ENCODE measurements around the gene KSR2. TPM values are rescaled to one million over a fixed set of nuclear protein-coding genes. Genes with fewer than 3 reads are reported as not detected.

The KSR2 gene
- total RNA-seq, 1 experiment from 2014 or later, result 1.3 TPM

- Mint-ChIP-seq H3K9me3 (no peaks in the 10 kb centered on the region), H3K4me3 (no peak overlapping the region), H3K27me3 (ENCODE audit: low read depth) (peaks cover 9% of the 10 kb centered on the region), H3K4me1 (0 out of 4 replicates have a peak, but pooled peaks cover 0 to 2% of the 10 kb centered on the region in 2 experiments), H3K36me3 (ENCODE audit: insufficient read depth in 1 of 3, low read depth in 3 of 3) (no peaks in the 10 kb centered on the region), H3K27ac (no peak overlapping the region)
- Histone ChIP-seq H4K20me1 (ENCODE audit: control insufficient read depth, insufficient read depth, insufficient read length) (no peaks in the 10 kb centered on the region), H2BK15ac (ENCODE audit: low read depth, low read length) (no peak overlapping the region), H4K8ac (replicated peaks; ENCODE audit: insufficient read length, low read depth, low read length) (no peak overlapping the region), H3K4ac (ENCODE audit: low read depth, low read length) (no peak overlapping the region), H3K23ac (ENCODE audit: insufficient read length, low read depth, low read length) (no peak overlapping the region), H2BK12ac (ENCODE audit: insufficient read length, low read depth, low read length) (no peak overlapping the region), H2BK120ac (ENCODE audit: low read depth, low read length, poor library complexity, severe bottlenecking) (no peak overlapping the region), H3T11ph (ENCODE audit: low read length) (no peak overlapping the region), H3K9me3 (ENCODE audit: control insufficient read depth, low read depth, low read length) (no peaks in the 10 kb centered on the region), H3K9ac (ENCODE audit: extremely low read depth, insufficient read length, low read length) (no peak overlapping the region), H3K18ac (ENCODE audit: insufficient read length, low read depth, low read length) (no peak overlapping the region), H3K27me3 (ENCODE audit: insufficient read depth, low read length) (no peaks in the 10 kb centered on the region; the same call in 1 of the 2 replicates), H4K91ac (ENCODE audit: insufficient read length, low read depth, low read length) (no peak overlapping the region), H3K4me1 (ENCODE audit: insufficient read depth, low read length) (0 out of 2 replicates have a peak, but pooled peaks cover 2% of the 10 kb centered on the region), H3K27ac (ENCODE audit: insufficient read length, low read depth, low read length) (no peak overlapping the region), H3K14ac (ENCODE audit: insufficient read depth, low read length) (no peak overlapping the region), H3K79me2 (ENCODE audit: insufficient read depth, low read length) (no peaks in the 10 kb centered on the region), H3K56ac (ENCODE audit: insufficient read length, low read depth, low read length) (no peak overlapping the region), H2AK5ac (ENCODE audit: insufficient read length, low read length) (no peak overlapping the region), H2BK20ac (ENCODE audit: low read depth, low read length, poor library complexity, severe bottlenecking) (no peak overlapping the region), H4K5ac (ENCODE audit: insufficient read length, low read depth, low read length) (no peak overlapping the region), H2BK5ac (ENCODE audit: insufficient read length, low read length) (no peak overlapping the region), H3K23me2 (ENCODE audit: insufficient read length, low read depth, low read length, poor library complexity, severe bottlenecking) (no peaks in the 10 kb centered on the region), H2AFZ (ENCODE audit: low read length) (no peak overlapping the region), H3K79me1 (ENCODE audit: insufficient read depth, low read depth, low read length, poor library complexity, severe bottlenecking) (no peaks in the 10 kb centered on the region), H3K4me2 (ENCODE audit: insufficient read depth, insufficient read length, low read length) (no peak overlapping the region)
- TF ChIP-seq, protein P1, sequence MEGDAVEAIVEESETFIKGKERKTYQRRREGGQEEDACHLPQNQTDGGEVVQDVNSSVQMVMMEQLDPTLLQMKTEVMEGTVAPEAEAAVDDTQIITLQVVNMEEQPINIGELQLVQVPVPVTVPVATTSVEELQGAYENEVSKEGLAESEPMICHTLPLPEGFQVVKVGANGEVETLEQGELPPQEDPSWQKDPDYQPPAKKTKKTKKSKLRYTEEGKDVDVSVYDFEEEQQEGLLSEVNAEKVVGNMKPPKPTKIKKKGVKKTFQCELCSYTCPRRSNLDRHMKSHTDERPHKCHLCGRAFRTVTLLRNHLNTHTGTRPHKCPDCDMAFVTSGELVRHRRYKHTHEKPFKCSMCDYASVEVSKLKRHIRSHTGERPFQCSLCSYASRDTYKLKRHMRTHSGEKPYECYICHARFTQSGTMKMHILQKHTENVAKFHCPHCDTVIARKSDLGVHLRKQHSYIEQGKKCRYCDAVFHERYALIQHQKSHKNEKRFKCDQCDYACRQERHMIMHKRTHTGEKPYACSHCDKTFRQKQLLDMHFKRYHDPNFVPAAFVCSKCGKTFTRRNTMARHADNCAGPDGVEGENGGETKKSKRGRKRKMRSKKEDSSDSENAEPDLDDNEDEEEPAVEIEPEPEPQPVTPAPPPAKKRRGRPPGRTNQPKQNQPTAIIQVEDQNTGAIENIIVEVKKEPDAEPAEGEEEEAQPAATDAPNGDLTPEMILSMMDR (conservative IDR thresholded peaks at IDR 0.05), result no peak
- WGBS (ENCODE audit: extremely low coverage, insufficient read length, low lambda C conversion rate), result no CpG with 5 or more reads among the region's 4 CpGs
- DNase-seq, result no peak
Observed at GRCh38 chr12:117980616-117981015, 11.8 kb upstream of the KSR2 start.

Measured in H9 (cell line).